Gastroesophageal sphincter (tissue), 4 donors: ENCODE data around the gene ANKS1A. TPM values are rescaled to one million over a fixed set of nuclear protein-coding genes. Genes with fewer than 3 reads are reported as not detected.

ENCODE experiments used
- ATAC-seq: fragments of 150-250 bp; one replicate; pipeline ENCODE4 v1.9.1; 2016; ENCODE audit warnings: mild to moderate bottlenecking, moderate library complexity
- H3K27ac ChIP-seq, 4 donors: fragments of 200-600 bp; sonication (generic) in 3 of 4; 1 replicate in 3 of 4; 2 replicates in 1 of 4; pipeline ENCODE4 v1.5.1; 2016 to 2019
- H3K27me3 ChIP-seq: fragments of 200-600 bp; sonication (generic); one replicate; pipeline ENCODE4 v1.5.1; 2019
- H3K36me3 ChIP-seq, 2 donors: fragments of 200-600 bp; sonication (generic); one replicate each; pipeline ENCODE4 v1.5.1; 2019; ENCODE audit warnings: control low read depth in 1 of 2
- H3K4me1 ChIP-seq, 3 donors: fragments of 200-600 bp; sonication (generic); 1 replicate in 2 of 3; 2 replicates in 1 of 3; pipeline ENCODE4 v1.5.1; 2016 to 2019; ENCODE audit warnings: control low read depth in 2 of 3
- H3K4me3 ChIP-seq, 2 donors: fragments of 200-600 bp; sonication (generic); one replicate each; pipeline ENCODE4 v1.5.1; 2019; ENCODE audit warnings: mild to moderate bottlenecking in 1 of 2, moderate library complexity in 1 of 2
- H3K9me3 ChIP-seq, 3 donors: fragments of 200-600 bp; sonication (generic); one replicate each; pipeline ENCODE4 v1.5.1; 2017 to 2019; ENCODE audit warnings: control low read depth in 2 of 3
- EP300 ChIP-seq: sonication (generic); formaldehyde crosslinking; IDR thresholded peaks from one replicate; pipeline ENCODE4 v1.6.1; 2017; ENCODE audit warnings: antibody characterized with exemption, mild to moderate bottlenecking
- POLR2A ChIP-seq, 2 donors: fragments of 450-650 bp; IDR thresholded peaks; one replicate each; pipeline ENCODE4 v1.6.1; 2017; ENCODE audit warnings: antibody characterized with exemption in 2 of 2, mild to moderate bottlenecking in 2 of 2, moderate library complexity in 1 of 2
- POLR2AphosphoS5 ChIP-seq: sonication (generic); formaldehyde crosslinking; IDR thresholded peaks from one replicate; pipeline ENCODE4 v1.6.1; 2017; ENCODE audit warnings: antibody characterized with exemption
- WGBS, 2 donors: methylation state at CpG; one replicate each; pipeline ENCODE4 v1.1.5; 2018; ENCODE audit warnings: low coverage in 1 of 2; 5-methylcytosine and 5-hydroxymethylcytosine counted together
- total RNA-seq, 4 donors: library from RNA; depleted of rRNA; stranded (reverse); fragments of >200 nt; gene quantifications; one replicate each; pipeline ENCODE4 v1.1.0, GENCODE V29; 2016
- TF ChIP-seq, protein P1 (sequence below), 4 experiments: fragments of 200-600 bp in 2 of 4; fragments of 450-650 bp in 2 of 4; sonication (generic) in 1 of 4; IDR thresholded peaks; one replicate each; pipeline ENCODE4 v1.5.1; 2017 to 2019; ENCODE audit warnings: antibody characterized with exemption in 4 of 4, mild to moderate bottlenecking in 2 of 4, moderate library complexity in 2 of 4

The ANKS1A gene
- total RNA-seq, 4 donors from 2014 or later, result 52.0 to 135 (median 88.4) TPM

DNA sequence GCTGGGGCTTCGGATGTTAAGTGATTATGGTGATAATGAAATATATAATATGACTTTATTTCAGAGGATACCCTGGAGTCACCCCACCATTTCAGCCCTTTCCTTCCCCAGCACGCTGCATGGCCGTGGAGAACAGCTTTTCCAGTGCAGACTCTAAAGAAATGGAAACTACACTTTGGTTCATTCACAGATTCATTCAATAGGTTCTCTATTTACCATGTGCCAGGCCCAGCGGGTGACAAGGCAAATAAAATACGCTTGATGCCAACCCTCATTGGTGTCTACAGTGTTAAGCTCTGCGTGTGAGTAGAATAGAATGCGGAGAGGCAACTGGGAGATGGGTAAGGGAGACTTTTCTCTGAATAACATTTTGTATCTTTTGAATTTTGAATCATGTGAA, 162.3 kb downstream of the ANKS1A start:
- H3K27ac ChIP-seq, result peak overlapping the region; percentile 85 to 98 (median 94)
- ATAC-seq, result no peak
- WGBS, 2 donors, result 73 to 98% methylated on average over 7 of the region's 7 CpGs

GRCh38 chr6:35051997-35052583, 163.0 kb downstream of the ANKS1A start:
- peaks cover 0 to 43% of the 10 kb centered on the region in 2 donors for H3K36me3 ChIP-seq
- H3K4me1 ChIP-seq, result peaks cover 34 to 99% (median 54%) of the 10 kb centered on the region in 3 donors
- WGBS, 2 donors, result 40% methylated on average over 2 of the region's 7 CpGs; no CpG with 5 or more reads in 1 of the 2 donors
- H3K27ac ChIP-seq, result peak overlapping the region; percentile 85 to 98 (median 94)
- H3K27me3 ChIP-seq, result no peaks in the 10 kb centered on the region
- no peak for ATAC-seq
- TF ChIP-seq, protein P1, sequence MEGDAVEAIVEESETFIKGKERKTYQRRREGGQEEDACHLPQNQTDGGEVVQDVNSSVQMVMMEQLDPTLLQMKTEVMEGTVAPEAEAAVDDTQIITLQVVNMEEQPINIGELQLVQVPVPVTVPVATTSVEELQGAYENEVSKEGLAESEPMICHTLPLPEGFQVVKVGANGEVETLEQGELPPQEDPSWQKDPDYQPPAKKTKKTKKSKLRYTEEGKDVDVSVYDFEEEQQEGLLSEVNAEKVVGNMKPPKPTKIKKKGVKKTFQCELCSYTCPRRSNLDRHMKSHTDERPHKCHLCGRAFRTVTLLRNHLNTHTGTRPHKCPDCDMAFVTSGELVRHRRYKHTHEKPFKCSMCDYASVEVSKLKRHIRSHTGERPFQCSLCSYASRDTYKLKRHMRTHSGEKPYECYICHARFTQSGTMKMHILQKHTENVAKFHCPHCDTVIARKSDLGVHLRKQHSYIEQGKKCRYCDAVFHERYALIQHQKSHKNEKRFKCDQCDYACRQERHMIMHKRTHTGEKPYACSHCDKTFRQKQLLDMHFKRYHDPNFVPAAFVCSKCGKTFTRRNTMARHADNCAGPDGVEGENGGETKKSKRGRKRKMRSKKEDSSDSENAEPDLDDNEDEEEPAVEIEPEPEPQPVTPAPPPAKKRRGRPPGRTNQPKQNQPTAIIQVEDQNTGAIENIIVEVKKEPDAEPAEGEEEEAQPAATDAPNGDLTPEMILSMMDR (IDR thresholded peaks at IDR 0.05), result no peak
- no peak for TF ChIP-seq POLR2A (IDR thresholded peaks at IDR 0.05)
- no peak for TF ChIP-seq EP300
- TF ChIP-seq POLR2AphosphoS5, result no peak
- H3K4me3 ChIP-seq, result no peak overlapping the region
- no peaks in the 10 kb centered on the region for H3K9me3 ChIP-seq

More for the DNA sequence above, 162.3 kb downstream of the ANKS1A start:
- Histone ChIP-seq H3K4me1 (peaks cover 39 to 99% (median 61%) of the 10 kb centered on the region in 3 donors), H3K36me3 (peaks cover 0 to 37% of the 10 kb centered on the region in 2 donors), H3K9me3 (no peaks in the 10 kb centered on the region), H3K4me3 (no peak overlapping the region), H3K27me3 (no peaks in the 10 kb centered on the region)
- no peak for TF ChIP-seq EP300
- TF ChIP-seq, protein P1 (IDR thresholded peaks at IDR 0.05), result no peak
- no peak for TF ChIP-seq POLR2A (IDR thresholded peaks at IDR 0.05)
- no peak for TF ChIP-seq POLR2AphosphoS5

GRCh38 chr6:35052694-35053565, 163.9 kb downstream of the ANKS1A start:
- H3K4me3 ChIP-seq, result no peak overlapping the region
- 0 to 37% methylated on average over 3 of the region's 9 CpGs for WGBS, 2 donors
- peaks cover 36 to 99% (median 47%) of the 10 kb centered on the region in 3 donors for H3K4me1 ChIP-seq

GRCh38 chr6:35053701-35054100, 164.6 kb downstream of the ANKS1A start:
- peaks cover 30 to 99% (median 45%) of the 10 kb centered on the region in 3 donors for H3K4me1 ChIP-seq
- 78 to 100% methylated on average over 1 of the region's 3 CpGs for WGBS, 2 donors

More at GRCh38 chr6:35052694-35053565, 163.9 kb downstream of the ANKS1A start:
- Histone ChIP-seq H3K36me3 (peaks cover 0 to 49% of the 10 kb centered on the region in 2 donors), H3K9me3 (no peaks in the 10 kb centered on the region), H3K27ac (peak overlapping the region; percentile 85 to 98 (median 94)), H3K27me3 (no peaks in the 10 kb centered on the region)
- ATAC-seq, result peak; percentile 72
- TF ChIP-seq EP300 (no peak), POLR2AphosphoS5 (peak; percentile 52), POLR2A (IDR thresholded peaks at IDR 0.05) (peak in 1 of 2 donors; percentile 32)
- TF ChIP-seq, protein P1 (IDR thresholded peaks at IDR 0.05), result peak in 2 of 4 experiments; percentile 4 to 8

DNA sequence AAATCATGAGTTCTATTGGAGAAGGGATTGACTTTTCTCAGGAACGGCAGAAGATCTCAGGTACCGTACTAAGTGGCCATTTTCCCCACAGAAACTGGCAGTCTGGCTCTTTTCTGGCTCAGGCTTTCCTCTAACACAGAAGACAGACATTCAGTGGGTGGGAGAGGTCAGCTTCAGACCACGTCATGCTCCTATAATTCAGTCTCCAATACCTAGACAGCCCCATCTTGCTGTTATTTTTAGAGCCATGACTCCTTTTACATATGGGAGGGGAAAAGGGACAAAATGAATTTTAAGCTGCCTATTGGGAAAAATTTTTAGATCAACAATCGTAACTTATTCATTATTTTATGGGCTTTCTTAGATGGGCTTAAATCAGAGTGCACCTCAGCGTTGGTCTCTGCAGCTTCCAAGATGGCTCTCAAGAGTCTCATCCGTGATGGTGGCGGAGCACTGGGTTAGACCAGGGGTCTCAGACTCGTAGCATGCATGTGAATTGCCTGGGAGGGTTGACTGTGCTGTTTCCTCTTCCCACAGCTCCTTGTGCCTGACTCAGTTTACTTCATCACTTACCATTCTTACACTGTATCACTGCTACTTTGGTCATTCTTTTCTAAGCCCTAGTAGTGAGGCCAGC, 165.2 kb downstream of the ANKS1A start:
- no peak overlapping the region for H3K4me3 ChIP-seq
- 82 to 84% methylated on average over 8 of the region's 8 CpGs for WGBS, 2 donors
- peaks cover 0 to 62% of the 10 kb centered on the region in 2 donors for H3K36me3 ChIP-seq
- no peak for TF ChIP-seq EP300
- peak; percentile 58 for TF ChIP-seq POLR2AphosphoS5
- H3K9me3 ChIP-seq, result no peaks in the 10 kb centered on the region
- no peaks in the 10 kb centered on the region for H3K27me3 ChIP-seq
- peak overlapping the region; percentile 85 to 98 (median 94) for H3K27ac ChIP-seq
- no peak for ATAC-seq
- peaks cover 30 to 99% (median 40%) of the 10 kb centered on the region in 3 donors for H3K4me1 ChIP-seq

More at GRCh38 chr6:35053701-35054100, 164.6 kb downstream of the ANKS1A start:
- Histone ChIP-seq H3K4me3 (no peak overlapping the region), H3K9me3 (no peaks in the 10 kb centered on the region), H3K27me3 (no peaks in the 10 kb centered on the region), H3K36me3 (peaks cover 0 to 57% of the 10 kb centered on the region in 2 donors), H3K27ac (peak overlapping the region; percentile 85 to 98 (median 94))
- no peak for ATAC-seq
- no peak for TF ChIP-seq POLR2AphosphoS5
